Nephron (organoid): ENCODE data around the gene SLMAP.

ENCODE experiments used
- H3K27ac Mint-ChIP-seq, 3 experiments: 2 replicates each; pipeline ENCODE4 v1.8.0; 2020; ENCODE audit warnings: mixed read lengths in 3 of 3, mild to moderate bottlenecking in 2 of 3, moderate library complexity in 1 of 3
- H3K27me3 Mint-ChIP-seq: 2 replicates; pipeline ENCODE4 v1.8.0; 2021; ENCODE audit warnings: low read depth, mild to moderate bottlenecking, moderate library complexity, mixed read lengths
- H3K36me3 Mint-ChIP-seq: 2 replicates; pipeline ENCODE4 v1.8.0; 2020; ENCODE audit warnings: low read depth, mixed read lengths
- H3K4me1 Mint-ChIP-seq: 2 replicates; pipeline ENCODE4 v1.8.0; 2020; ENCODE audit warnings: mixed read lengths
- H3K4me3 Mint-ChIP-seq, 3 experiments: 2 replicates each; pipeline ENCODE4 v1.8.0; 2020; ENCODE audit warnings: mild to moderate bottlenecking in 3 of 3, mixed read lengths in 3 of 3, moderate library complexity in 2 of 3
- H3K9me3 Mint-ChIP-seq: 2 replicates; pipeline ENCODE4 v1.8.0; 2020; ENCODE audit warnings: mixed read lengths
- CTCF ChIP-seq, 3 experiments: fragments of 200-600 bp; sonication (generic); IDR thresholded peaks; one replicate each; pipeline ENCODE4 v1.5.0; 2021; ENCODE audit warnings: antibody characterized with exemption in 3 of 3; ENCODE audit not compliant: unreplicated experiment in 3 of 3

SLMAP gene

GRCh38 chr3:57731311-57731710 is 24.8 kb upstream of the SLMAP start:
- Mint-ChIP-seq H3K9me3 (no peaks in the 10 kb centered on the region), H3K27ac (no peak overlapping the region), H3K36me3 (no peaks in the 10 kb centered on the region), H3K4me3 (no peak overlapping the region), H3K4me1 (peaks cover 17% of the 10 kb centered on the region), H3K27me3 (no peaks in the 10 kb centered on the region)
- TF ChIP-seq CTCF (IDR thresholded peaks at IDR 0.05; ENCODE audit: unreplicated experiment in 3 of 3): no peak

GRCh38 chr3:57733790-57734189 is 22.3 kb upstream of the SLMAP start:
- H3K9me3 Mint-ChIP-seq: no peaks in the 10 kb centered on the region
- no peaks in the 10 kb centered on the region for H3K36me3 Mint-ChIP-seq
- no peak overlapping the region for H3K27ac Mint-ChIP-seq
- peaks cover 24% of the 10 kb centered on the region for H3K4me1 Mint-ChIP-seq
- H3K27me3 Mint-ChIP-seq: no peaks in the 10 kb centered on the region
- no peak for TF ChIP-seq CTCF (IDR thresholded peaks at IDR 0.05; ENCODE audit: unreplicated experiment in 3 of 3)
- H3K4me3 Mint-ChIP-seq: no peak overlapping the region

- H3K4me1 Mint-ChIP-seq: peaks cover 19% of the 10 kb centered on the region
- H3K36me3 Mint-ChIP-seq: no peaks in the 10 kb centered on the region
- no peaks in the 10 kb centered on the region for H3K27me3 Mint-ChIP-seq
- H3K27ac Mint-ChIP-seq: no peak overlapping the region
- no peak for TF ChIP-seq CTCF (IDR thresholded peaks at IDR 0.05; ENCODE audit: unreplicated experiment in 3 of 3)
- no peak overlapping the region for H3K4me3 Mint-ChIP-seq
- no peaks in the 10 kb centered on the region for H3K9me3 Mint-ChIP-seq
Measured at GRCh38 chr3:57735405-57735804, 20.7 kb upstream of the SLMAP start.

GRCh38 chr3:57737840-57738239 is 18.3 kb upstream of the SLMAP start:
- TF ChIP-seq CTCF (IDR thresholded peaks at IDR 0.05; ENCODE audit: unreplicated experiment in 3 of 3): no peak
- H3K9me3 Mint-ChIP-seq: no peaks in the 10 kb centered on the region
- peak overlapping the region in 1 of 3 experiments; percentile 18 for H3K27ac Mint-ChIP-seq
- peaks cover 8% of the 10 kb centered on the region for H3K4me1 Mint-ChIP-seq
- H3K36me3 Mint-ChIP-seq: no peaks in the 10 kb centered on the region
- H3K27me3 Mint-ChIP-seq: no peaks in the 10 kb centered on the region
- no peak overlapping the region for H3K4me3 Mint-ChIP-seq

- peak overlapping the region in 1 of 3 experiments; percentile 18 for H3K27ac Mint-ChIP-seq
- TF ChIP-seq CTCF (IDR thresholded peaks at IDR 0.05; ENCODE audit: unreplicated experiment in 3 of 3): no peak
- H3K4me1 Mint-ChIP-seq: peaks cover 8% of the 10 kb centered on the region
- H3K27me3 Mint-ChIP-seq: no peaks in the 10 kb centered on the region
- no peak overlapping the region for H3K4me3 Mint-ChIP-seq
- no peaks in the 10 kb centered on the region for H3K36me3 Mint-ChIP-seq
- no peaks in the 10 kb centered on the region for H3K9me3 Mint-ChIP-seq
Measured at GRCh38 chr3:57738391-57738790, 17.7 kb upstream of the SLMAP start.

- H3K36me3 Mint-ChIP-seq: no peaks in the 10 kb centered on the region
- TF ChIP-seq CTCF (IDR thresholded peaks at IDR 0.05; ENCODE audit: unreplicated experiment in 3 of 3): no peak
- peaks cover 8% of the 10 kb centered on the region for H3K4me1 Mint-ChIP-seq
- H3K4me3 Mint-ChIP-seq: no peak overlapping the region
- no peaks in the 10 kb centered on the region for H3K27me3 Mint-ChIP-seq
- no peaks in the 10 kb centered on the region for H3K9me3 Mint-ChIP-seq
- H3K27ac Mint-ChIP-seq: no peak overlapping the region
Measured at GRCh38 chr3:57740027-57740426, 16.1 kb upstream of the SLMAP start.
